Suprapubic skin (tissue), 4 donors: ENCODE measurements around the gene EIF4A3.

Source experiments
- CTCF ChIP-seq, 2 donors: fragments of 200-600 bp in 1 of 2; fragments of 450-650 bp in 1 of 2; sonication (generic) in 1 of 2; IDR thresholded peaks; one replicate each; pipeline ENCODE4 v1.5.1; 2016 to 2019; ENCODE audit warnings: antibody characterized with exemption in 2 of 2, mild to moderate bottlenecking in 1 of 2, moderate library complexity in 1 of 2
- EP300 ChIP-seq: sonication (generic); formaldehyde crosslinking; IDR thresholded peaks from one replicate; pipeline ENCODE4 v1.6.1; 2017; ENCODE audit warnings: antibody characterized with exemption
- POLR2A ChIP-seq, 2 donors: fragments of 450-650 bp; IDR thresholded peaks; one replicate each; pipeline ENCODE4 v1.6.1; 2017; ENCODE audit warnings: antibody characterized with exemption in 2 of 2, mild to moderate bottlenecking in 2 of 2, moderate library complexity in 2 of 2
- POLR2AphosphoS5 ChIP-seq, 3 donors: sonication (generic); formaldehyde crosslinking; IDR thresholded peaks; one replicate each; pipeline ENCODE4 v1.6.1; 2017; ENCODE audit warnings: antibody characterized with exemption in 3 of 3

GRCh38 chr17:80095844-80096475 is 51.0 kb downstream of the EIF4A3 start:
- TF ChIP-seq POLR2A (IDR thresholded peaks at IDR 0.05), result no peak
- no peak for TF ChIP-seq EP300
- no peak for TF ChIP-seq POLR2AphosphoS5 (IDR thresholded peaks at IDR 0.05)
- no peak for TF ChIP-seq CTCF (IDR thresholded peaks at IDR 0.05)
